Ammon's horn (tissue), 1 donor: ENCODE measurements around the gene APCDD1L.

ENCODE experiments used
- DNase-seq: peaks from one replicate; pipeline ENCODE4 v3.0.0-alpha.2; 2016; ENCODE audit warnings: low spot score

APCDD1L gene

DNA sequence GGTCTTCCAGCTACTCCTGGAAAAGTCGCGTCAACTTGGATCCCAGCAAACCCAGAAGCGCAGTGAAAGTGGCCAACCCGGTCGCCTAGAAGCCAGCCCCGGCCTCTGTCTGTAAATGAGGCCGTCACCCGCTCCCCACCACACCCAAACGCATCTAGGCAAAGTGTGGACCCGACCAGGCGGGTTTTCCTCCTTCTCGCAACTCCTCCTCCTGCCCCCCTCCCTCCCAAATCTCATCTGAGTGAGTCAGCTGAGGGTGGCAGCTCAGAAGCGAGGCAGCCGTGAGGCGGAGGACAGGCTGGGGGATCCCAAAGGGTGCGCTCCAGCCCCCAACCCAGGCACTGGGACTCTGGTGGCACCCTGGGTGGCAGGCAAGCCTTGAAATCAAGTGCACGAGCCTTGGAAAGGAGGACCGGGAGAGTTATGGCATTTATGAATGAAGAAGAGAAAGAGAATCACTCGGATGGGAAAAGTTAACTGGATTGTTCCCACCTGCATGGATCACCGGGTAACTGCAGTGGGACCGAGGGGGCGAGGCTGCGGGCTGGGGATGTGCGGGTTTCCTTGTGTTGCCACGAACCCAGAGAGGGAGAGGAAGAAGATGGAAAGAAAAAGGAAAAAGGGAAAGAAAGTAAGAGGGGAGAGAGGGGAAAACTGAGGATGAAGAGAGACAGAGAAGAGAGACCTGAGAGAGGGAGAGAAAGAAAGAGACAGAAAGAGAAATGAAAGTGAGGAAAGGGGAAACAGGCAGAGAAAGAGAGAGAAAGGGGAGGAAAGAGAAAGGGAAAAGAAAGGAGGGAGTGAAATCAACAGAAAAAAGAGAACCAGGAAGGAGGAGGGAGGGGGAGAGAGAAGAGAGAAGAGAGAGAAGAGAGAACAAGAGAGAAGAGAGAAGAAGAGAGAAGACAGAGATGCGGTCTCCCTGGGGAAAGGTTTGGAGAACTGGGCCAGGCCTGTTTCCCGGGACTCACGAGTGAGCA lies at the start of gene APCDD1L:
Gene APCDD1L, minus strand, starts transcription at position 167 of the 980 bp plus-strand sequence. CDS start 692 bp downstream, outside the sequence.
- no peak for DNase-seq

DNA sequence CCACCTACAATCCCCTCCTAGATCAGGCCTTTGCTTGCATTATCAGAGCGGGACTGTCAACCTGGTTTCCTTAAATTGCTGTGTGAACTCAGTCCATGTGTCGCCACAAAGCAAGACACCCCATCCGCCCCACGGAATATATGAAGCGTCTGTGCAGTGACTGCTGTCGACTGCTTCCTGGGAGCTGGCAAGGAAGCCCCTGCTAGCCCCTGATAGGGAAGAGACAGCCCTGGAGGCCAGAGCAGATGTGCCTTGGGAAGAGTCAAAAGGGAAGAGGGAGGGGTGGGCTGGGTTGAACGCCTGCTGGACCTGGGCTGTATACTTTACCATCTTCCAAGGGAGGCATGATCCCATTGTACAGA lies 44.1 kb upstream of the APCDD1L start:
- DNase-seq = no peak

DNA sequence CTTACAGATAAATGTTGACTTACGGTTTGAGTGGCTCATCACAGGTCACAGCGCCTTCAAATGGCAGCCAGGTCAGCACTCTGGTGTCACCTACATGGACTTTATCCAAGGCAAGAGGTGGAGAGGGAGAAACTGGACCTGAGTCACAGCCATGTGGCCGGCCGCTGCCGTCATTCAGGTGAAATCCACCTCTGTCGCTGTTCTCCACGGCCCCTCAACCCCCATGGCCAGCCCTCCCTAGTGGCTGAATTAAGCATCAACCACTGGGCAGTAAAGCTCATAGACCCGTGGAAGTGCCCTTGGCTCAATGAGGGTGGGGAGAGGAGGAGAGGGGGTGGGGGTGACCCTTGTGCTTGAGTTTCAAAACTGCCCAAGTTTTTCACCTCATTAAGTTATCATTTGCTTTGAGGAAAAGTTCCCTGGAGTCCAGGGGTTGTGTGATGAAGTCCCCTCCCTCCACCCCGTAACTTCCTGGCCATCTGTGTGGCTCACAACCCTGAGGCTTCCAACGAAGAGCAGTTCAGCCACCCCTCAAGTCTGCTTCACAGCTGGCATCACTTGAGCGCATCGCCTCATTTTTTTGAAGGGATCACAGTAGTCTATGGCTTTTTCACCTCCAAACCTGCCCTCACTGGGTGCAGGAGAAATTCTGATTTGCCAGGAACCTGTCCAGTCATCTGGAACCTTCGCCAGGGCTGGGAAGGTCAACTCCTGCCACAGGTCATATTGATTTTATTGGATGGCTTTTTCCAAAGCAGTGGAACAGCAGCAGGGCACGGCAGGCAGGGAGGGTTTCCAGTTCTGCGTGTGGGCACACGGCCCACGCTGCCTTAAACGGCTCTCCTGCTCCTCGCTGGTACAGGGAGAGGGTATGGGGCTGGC lies 43.5 kb upstream of the APCDD1L start:
- DNase-seq = no peak

DNA sequence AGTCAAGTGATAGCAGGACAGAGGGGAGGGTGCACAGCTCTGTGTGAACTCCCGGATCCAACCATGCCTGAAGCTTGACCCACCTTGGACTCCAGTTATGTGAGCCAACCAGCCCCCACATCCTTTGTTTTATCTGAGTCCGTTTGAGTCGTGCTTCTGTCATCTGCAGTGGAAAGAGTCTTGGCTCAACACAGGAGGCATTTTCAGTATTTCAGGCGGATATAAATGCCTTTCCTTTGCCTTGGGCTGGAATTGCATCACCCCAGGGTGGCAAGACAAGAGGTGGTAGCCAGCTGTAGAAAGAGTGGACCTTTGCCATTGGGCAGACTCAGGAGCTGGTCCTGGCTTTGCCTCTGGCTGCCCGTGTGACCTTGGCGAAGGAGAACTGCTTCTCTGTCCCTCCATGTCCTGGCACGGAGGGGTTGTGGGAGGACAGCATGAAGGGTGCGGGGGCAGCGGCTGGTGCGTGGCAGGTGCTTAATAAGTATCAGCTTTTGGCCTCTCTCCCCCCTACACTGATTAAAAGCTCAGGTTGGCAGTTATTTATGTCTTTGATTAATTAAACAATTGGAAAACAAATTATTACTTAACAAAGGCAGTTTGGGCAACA lies 42.6 kb upstream of the APCDD1L start:
- DNase-seq = no peak

DNA sequence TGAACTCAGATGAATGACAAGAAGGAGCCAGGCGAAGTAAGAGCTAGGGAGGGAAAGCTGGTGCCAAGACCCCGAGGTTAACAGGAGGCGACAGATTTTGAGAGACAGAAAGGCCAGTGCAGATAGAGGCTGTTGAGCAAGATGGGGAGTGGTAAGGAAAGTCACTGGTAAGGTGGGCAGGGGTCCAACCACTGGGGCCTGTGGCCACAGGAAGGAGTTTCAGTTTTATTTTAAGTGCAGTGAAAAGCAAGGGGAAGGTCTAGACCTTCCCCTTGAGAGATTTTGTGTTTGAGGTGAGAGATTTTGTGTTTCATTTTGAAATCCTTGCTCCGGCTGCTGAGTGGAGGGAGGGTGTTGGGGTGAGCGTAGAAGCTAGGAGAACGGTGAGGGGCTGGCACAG lies 41.8 kb upstream of the APCDD1L start:
- no peak for DNase-seq

DNA sequence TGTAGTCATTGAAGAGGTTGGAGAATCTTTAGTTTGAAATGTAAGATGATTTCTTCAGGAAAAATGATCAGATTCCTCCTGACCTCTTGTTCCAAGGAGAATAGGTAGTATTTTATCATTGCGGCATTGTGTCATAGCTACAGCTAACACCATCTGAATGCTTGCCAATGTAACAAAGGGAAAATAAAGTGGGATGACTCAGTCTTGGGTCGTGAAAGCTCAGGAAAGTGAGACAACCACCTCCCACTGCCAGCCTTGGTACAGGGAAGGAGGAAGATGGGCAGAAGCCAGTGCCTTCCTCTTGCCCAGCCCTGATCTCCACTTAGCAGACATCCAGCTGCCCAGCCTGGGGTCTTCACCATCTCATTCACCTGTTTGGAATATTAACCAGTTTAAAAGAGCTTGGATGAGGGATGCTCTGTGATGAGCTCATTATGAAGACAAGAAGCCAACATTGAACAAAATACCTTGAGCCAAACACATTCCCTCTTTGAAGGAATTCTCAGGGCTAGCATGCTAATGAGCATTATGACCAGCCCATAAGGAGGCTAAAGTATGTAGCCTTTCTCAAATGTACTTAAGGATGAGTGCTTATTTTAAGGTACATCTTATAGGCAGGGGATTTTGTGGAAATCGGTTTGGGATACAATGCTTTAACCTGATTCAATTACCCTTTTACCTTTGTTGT lies 40.0 kb upstream of the APCDD1L start:
- DNase-seq = no peak

DNA sequence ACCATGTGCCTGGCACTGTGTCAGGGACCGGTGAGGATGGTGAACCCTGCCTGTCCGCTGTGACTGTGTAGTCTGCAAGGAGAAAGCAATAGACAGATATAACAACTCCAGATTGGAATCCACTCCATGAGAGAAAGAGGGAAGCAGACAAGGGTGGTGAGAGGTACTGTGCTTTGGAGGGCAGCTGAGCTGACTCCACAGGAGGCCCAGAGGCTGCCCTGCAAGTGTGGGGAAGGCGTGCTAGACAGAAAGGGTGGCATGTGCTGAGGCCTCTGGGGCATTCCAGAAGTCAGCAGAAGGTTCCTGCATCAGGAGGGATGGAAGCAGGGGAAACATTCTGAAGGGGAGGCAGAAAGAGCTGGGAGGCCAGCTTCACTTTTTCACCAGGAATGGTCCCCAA lies 39.3 kb upstream of the APCDD1L start:
- DNase-seq = no peak

DNA sequence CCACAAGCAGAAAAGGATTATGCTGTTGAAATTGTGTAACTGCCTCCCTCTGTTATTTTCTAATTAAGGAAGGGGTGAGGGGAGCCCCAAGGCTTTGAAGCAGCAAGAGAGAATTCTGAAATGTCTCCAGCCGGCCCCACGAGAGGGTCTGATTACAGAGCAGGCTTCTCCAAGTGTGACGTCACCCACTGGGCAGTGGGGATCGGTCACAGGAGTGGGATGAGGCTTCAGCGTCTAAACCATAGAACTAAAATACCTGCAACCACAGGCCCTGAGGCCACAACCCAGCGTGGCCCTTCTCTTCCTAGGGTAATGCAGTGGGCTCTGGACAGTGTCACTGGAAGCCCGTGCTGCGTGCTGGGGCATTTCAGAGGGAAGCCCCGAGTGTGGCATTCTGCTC lies 38.6 kb upstream of the APCDD1L start:
- no peak for DNase-seq

DNA sequence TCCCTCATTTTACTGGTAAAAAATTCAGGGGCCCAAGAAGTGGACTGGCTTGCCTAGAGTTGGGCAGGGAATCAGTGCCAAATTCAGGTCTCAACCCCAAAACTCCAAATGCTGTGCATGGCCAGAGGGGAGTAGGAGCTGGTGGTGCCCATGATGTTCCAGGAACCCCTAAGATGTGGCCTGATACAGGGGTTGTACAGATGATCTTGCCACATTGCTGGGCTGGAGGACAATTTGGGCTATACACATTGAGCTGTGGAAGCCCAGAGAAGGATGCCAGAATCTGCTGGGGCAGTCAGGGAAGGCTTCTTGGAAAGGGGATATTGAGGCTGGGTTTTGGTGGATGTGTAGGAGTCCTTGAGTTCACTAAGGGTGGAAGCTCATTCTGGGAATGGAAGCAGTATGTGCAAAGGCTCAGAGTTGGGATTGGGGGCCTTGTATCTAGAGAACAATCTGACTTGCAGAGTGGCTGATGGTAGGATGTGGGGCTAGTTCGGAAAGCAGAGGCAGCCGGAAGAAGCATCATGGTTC lies 38.0 kb upstream of the APCDD1L start:
- no peak for DNase-seq

DNA sequence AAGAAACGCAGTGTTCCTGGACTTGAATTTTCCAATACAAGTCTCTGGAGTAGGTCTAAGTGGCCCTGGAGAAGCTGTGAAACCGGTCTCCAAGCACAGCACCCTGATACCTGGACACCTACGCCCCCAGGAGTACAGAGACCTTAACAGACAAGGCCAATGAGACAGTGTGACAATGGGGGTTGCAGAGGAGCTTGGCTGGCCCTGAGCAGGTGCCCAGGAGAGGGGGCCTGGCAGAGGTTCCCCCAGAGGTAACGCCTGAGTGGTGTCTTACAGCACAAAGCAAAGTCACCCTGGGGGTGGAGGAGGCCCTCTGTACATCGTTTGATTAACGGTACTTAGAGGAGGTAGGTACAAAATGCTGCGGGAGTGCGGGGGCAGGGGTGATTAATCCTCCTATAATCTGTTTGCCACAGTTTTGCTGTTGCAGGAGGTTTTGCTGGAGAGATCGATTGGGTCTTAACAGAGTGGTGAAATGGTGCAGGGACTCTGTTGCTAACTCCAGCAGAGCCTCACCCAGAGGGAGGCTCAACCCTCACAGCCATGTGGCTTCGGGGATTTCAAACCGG lies 37.3 kb upstream of the APCDD1L start:
- no peak for DNase-seq

DNA sequence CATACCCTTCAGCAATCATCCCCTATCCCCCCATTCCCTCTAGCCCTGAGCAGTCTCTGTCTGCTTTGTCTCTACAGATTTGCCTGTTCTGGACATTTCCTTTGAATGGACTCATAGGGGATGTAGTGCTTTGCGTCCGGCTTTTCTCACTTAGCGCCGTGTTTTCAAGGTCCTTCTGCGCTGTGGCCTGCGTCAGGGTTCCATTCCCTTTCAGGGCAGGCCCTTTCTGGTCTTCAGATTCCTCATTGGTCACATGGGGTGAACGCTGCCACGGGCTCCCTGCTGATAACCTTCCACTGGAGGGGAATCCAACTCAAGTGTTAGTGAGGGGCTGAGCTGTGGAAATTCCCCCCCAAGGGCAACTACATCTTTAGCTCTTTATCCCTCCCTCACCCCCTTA lies 36.4 kb upstream of the APCDD1L start:
- DNase-seq = no peak

DNA sequence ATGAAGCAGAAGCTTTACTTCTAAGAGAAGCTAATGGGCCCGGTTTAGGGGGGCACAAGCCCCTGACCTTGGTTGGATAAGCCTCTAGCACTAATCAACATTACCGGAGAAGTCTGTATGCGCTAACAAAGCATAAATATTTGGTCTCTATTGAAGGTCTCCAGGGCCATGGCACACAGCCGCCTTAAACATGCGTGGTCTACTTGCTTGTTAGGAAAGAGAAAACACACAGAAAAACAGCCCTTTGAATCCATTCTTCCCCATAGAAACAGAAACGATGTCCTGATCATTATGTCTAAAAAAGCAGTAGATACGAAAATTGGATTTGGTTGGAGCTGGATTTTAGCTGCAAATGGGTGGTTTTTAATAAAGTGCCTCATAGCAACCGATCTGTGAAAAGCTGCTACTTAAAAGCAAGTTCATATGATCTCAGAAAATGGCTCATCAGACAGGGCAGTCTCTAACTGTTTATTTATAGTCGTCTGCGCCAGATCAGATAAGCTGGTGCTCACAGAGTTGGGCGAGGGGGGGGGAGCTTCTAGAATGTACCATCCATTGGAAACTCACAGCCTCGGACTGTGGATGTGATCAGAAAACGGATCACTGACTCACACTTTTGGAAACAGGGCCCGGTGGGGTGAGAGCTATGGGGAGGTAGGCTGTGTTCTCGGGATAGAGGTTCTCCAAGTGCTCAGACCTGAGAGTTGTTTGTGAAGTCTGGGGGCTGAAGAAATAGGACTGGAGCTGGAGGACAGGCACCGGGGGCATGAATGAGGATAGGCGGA lies 35.3 kb upstream of the APCDD1L start:
- peak; percentile 35 for DNase-seq

DNA sequence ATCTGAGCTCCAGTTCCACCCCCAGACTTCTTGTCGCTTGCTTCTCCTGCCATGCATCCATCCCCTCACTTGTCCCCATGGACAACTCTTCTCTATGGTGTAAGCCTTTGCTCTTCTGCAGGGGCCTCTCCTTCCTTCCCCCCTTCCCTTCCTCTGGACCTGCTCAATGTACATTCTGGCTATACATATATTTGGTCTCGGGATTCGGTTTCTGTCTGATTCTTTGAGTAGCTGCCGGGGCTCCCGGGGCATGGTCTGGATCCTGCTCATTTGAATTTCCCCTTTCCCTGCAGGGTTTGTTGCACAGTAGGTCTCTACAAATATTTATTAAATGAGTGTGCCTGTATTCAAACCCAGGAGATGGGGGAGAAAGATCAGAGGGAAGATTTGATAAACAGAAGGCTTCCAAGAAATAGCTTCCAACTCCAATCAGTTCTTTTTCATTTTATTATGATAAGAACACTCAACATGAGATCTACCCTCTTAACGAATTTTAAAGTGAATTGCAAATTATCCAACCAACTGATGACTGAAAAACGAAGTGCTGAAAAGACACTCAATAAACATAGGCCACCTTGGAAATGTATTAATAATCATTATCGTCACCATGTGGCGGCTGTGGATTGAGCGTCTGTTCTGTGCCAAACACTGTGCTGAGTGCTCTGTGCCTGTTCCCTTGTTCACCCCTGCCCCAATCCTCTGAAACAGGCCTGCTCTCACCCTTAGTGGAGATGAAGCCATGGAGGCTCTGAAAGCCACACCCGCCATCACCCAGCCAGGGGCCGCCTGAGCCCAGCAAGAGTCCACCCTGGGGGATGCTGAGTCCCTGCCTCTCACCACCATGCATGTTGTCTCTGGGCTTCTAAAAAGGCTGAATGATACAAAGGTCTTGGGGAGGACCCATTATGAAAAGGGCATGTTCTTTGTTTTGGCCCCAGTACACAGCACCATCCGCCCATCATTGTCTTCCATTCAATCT lies 34.3 kb upstream of the APCDD1L start:
- no peak for DNase-seq

DNA sequence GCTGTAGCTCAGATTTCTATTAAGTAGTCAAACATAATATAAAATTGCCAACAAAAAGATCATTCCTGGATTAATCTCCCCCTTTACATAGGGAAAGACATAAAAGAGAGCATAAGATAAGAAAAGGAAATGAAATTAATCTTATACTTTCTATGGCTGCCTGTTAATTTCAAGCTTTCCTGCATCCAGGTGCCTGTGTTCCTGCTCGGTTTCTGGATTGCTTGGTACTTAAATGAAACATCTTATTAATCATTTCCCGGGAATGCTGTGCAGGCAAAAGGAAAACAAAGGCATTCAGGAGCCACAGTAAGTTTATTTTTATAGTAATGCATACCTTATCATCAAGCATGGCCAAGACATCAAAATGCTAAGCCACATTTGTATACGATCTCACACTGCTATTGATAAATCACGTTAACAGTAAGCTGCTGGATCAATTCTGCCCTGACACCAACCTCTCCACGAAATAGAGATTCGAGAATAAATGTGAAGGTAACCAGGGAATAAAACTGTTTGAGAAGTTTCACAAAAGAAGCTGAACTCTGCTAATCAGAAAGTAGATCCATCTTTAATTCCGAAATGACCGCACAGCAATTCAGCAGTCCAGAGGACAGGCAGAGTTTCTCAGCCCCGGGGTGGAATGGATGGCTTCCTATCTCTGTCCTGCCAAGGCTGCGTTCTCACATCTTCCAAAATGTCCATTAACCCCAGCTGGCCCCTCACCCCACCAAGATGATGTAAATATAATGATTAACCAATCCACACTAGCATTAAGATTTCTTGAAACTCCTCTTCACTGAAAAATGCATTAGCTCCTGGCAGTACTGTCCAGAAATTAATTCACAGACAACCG lies 32.6 kb upstream of the APCDD1L start:
- no peak for DNase-seq

DNA sequence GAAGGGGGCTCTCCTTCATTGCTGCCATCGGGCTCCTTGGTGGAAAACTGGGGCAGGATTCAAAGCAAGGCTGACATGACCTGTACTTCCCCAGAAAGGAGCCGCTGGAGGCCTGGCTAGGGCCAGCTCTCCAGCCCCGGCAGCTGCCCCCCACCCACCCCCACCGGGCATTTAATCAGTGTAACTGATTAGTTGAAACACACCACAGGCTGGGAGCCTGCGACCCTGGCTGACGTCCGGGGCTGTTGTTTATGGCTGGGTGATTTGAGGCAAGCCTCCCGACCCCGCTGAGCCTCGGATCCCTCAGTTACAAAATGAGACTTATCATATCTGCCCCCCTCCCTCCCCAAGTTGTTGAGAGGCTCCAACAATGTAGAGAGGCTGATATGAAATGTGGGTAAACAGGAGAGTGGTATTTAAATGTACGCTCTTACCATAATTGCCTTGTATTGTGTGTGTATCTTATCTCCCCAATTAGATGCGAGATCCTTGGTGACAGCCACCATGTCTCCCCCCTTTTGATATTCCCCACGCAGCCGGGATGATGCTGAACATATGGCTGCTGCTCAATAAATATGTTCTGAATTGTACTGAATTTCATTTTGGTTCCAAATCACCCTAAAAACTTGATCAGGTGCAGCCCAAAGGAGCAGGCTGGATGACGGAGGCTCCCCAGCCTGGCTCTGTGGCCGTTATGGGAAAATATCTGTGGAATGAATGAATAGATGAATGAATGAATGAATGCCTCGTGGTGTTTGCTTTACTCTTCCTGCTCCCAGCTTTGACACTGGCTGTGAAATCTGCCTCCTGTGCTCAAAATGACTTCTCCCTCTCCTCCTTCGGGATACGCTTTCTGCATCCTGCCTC lies 31.8 kb upstream of the APCDD1L start:
- DNase-seq = no peak

DNA sequence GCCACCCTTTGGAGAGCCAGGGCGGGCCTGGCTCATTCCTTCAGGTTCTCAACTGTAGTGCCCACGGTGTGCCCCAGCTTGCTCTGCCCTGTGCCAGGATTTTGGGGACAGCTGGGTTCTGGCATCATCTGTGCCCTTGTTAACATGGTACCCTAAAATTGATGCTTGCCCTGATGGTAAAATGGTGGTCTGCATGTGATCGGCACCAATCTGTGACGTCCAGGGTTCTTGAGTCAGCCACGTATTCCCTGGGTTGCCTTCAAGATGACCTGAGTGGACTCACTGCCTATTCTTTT lies 31.2 kb upstream of the APCDD1L start:
- no peak for DNase-seq
